ENCODE data around the gene FAM162A. TPM values are rescaled to one million over a fixed set of nuclear protein-coding genes. Genes with fewer than 3 reads are reported as not detected.
A peak's percentile ranks its signal among the peaks of the same experiment; 100 is the strongest.

Gene FAM162A
- total and polyA plus RNA-seq, 9 of the 15 experiments (the other 6 are each of a cell fraction or from before 2014, with no cell fraction given), result 37.5 to 211 (median 101) TPM

DNA sequence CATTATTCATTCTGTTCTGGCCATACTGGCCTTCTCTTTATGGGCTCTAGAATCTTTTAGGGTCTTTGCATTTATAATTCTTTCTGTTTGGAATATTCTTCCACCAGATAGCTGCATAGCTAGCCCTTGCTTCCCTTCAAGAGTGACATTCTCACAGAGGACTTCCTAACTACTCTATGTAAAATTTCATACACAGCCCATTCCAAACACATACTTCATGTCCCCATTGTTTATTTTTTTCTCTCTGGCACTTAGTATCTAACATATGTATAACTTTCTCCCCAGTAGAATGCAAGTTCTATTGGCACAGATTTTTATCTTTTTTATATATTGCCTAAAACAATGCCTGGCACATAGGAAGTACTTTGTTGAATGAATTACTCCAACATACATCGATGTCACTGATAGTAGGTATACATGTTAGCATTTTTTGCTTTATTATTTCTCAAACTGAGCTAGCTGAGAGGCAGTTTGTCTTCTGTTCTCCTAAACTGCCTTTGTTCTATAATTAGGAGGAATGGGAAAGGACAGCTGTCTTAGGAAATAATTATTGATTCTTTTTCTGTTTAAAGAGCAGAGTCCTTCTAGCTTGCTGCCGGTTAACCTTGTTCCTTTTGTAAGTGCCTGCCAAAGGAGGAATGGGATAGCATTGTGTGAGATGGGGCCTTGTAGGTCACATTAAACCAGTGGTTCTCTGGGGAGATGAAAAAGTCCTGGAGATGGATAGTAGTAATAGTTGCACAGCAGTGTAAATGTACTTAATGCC is 7.9 kb downstream of the FAM162A start (continued):
- TF ChIP-seq FOXK1 (CRISPR knock-in tag; IDR thresholded peaks at IDR 0.05; ENCODE audit: borderline replicate concordance), result no peak
- no peak for TF ChIP-seq PRMT5 (CRISPR knock-in tag; IDR thresholded peaks at IDR 0.05)

DNA sequence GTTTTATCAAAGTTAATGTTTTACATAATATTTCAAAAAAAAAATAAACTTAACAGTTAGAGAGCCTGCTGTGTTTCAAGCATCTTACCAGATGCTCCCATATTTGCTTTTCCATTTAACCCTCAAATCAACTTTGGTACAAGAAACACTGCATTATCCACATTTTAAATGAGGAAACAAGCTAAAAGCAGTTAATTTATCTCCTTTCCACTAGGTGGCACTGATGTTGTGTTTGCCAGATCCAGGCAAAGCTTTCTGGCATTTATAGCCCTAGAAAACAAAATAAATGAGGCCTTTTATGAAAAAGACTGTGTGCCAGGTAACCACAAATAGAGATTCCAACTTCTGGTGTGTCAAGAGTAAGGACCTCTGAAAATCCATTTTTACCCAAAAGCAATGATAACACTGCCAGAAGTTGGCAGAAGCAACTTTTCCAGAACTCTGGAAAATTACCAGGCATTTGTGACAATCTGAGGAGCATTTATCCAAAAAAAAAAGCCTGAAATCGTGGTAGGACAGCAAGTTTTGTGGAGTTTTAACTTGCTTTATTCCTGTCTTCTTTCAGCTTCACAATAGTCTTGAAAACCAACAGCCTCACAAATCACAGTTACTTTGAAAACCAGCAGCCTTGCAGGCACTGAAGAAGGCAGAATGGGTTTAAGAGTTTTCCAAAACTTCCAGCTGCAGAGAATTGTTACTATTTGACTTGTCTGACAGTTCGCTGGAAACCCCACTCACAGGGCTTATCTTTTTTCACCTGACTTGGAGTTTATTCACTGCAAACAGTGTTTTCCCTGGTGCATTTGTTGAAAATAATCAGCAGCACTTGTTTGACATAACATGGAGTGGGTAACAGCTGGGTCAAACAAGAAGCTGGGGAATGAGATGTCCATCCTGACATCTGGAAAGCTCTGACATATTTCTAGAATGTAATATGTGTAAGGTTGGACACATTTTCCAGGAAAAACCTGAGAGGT is 9.2 kb downstream of the FAM162A start:
- CTCF ChIA-PET (ENCODE audit: low intra/inter-chr PET ratio), result interaction anchor here (0.7 kb wide), 1 partner anchor 168 kb away, joined by 3 read pairs; no protein-coding TSS in a partner anchor
- in situ Hi-C loops (cut with MboI) (loop anchor here (10.0 kb wide), 1 partner anchor 292 kb away; the partner anchor contains the start of gene PARP14), intact Hi-C loops (cut with micrococcal nuclease) (loop anchor here (2.0 to 5.0 kb wide), 2 partner anchors 169 to 286 kb away; partner anchors contain the start of genes DTX3L and PARP9)
- Histone ChIP-seq H3K9me3 (replicated peaks; ENCODE audit: control insufficient read depth, insufficient read depth, low read depth, low read length) (no peaks in the 10 kb centered on the region), H3K79me2 (ENCODE audit: control insufficient read depth, insufficient read depth, low read length) (peaks cover 49% of the 10 kb centered on the region), H2AFZ (ENCODE audit: low read depth, low read length) (no peak overlapping the region), H4K20me1 (replicated peaks; ENCODE audit: control insufficient read depth, insufficient read depth, low read length) (0 out of 2 replicates have a peak, but pooled peaks cover 5% of the 10 kb centered on the region), H3K4me2 (ENCODE audit: insufficient read depth, low read length) (no peak overlapping the region), H3K9ac (ENCODE audit: insufficient read depth in 1 of 2, low read depth in 2 of 2, low read length in 2 of 2) (no peak overlapping the region), H3K4me3 (no peak overlapping the region), H3K4me1 (replicated peaks in 1 of 2; ENCODE audit: control insufficient read depth in 2 of 2, insufficient read depth in 2 of 2, low read length in 2 of 2) (peaks cover 0 to 6% of the 10 kb centered on the region in 2 experiments; a peak in 2 of 5 replicates), H3K27me3 (ENCODE audit: control insufficient read depth in 2 of 2, insufficient read depth in 2 of 2, low read length in 2 of 2) (no peaks in the 10 kb centered on the region), H3K36me3 (ENCODE audit: control insufficient read depth, insufficient read depth, low read length) (peaks cover 22% of the 10 kb centered on the region; the same call in 2 of the 3 replicates), H3K9me1 (ENCODE audit: control insufficient read depth, insufficient read depth, low read length) (no peaks in the 10 kb centered on the region), H3K27ac (ENCODE audit: extremely low read depth, low read depth, low read length) (no peak overlapping the region)
- POLR2A ChIA-PET, result interaction anchor here (1.1 to 1.3 kb wide), 3 partner anchors 9 to 22 kb away, joined by 3 to 7 read pairs (median 3); partner anchors contain the start of genes FAM162A and WDR5B
- BruUV-seq (replicated peaks), result no TSS peak
- FAIRE-seq, result peak; percentile 48
- 90% methylated on average over 1 of the region's 2 CpGs for WGBS (ENCODE audit: insufficient coverage, low coverage, missing lambda C conversion rate)
- peak; percentile 12 to 43 (median 14) for DNase-seq (ENCODE audit: extremely low read depth in 1 of 4, low spot score in 3 of 4)
- ATAC-seq, result peak; percentile 44; the same call in 1 of the 3 replicates
- TF ChIP-seq ZNF165 (CRISPR knock-in tag; IDR thresholded peaks at IDR 0.05; ENCODE audit: borderline replicate concordance) (no peak), CBX8 (IDR thresholded peaks at IDR 0.05; ENCODE audit: borderline replicate concordance, extremely low read depth, low read depth, low read length, poor library complexity, severe bottlenecking) (no peak), RAD51 (IDR thresholded peaks at IDR 0.05; ENCODE audit: borderline replicate concordance, low read depth) (no peak), FOXM1 (IDR thresholded peaks at IDR 0.05; ENCODE audit: low read depth) (no peak), FOXM1 (CRISPR knock-in tag; IDR thresholded peaks at IDR 0.05; ENCODE audit: low read depth) (no peak), RAD21 (CRISPR knock-in tag; conservative IDR thresholded peaks at IDR 0.05 in 1 of 2, IDR thresholded peaks at IDR 0.05 in 1 of 2) (peak; percentile 64 to 75)
- TF ChIP-seq, protein P1, sequence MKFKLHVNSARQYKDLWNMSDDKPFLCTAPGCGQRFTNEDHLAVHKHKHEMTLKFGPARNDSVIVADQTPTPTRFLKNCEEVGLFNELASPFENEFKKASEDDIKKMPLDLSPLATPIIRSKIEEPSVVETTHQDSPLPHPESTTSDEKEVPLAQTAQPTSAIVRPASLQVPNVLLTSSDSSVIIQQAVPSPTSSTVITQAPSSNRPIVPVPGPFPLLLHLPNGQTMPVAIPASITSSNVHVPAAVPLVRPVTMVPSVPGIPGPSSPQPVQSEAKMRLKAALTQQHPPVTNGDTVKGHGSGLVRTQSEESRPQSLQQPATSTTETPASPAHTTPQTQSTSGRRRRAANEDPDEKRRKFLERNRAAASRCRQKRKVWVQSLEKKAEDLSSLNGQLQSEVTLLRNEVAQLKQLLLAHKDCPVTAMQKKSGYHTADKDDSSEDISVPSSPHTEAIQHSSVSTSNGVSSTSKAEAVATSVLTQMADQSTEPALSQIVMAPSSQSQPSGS (CRISPR knock-in tag; IDR thresholded peaks at IDR 0.05), result no peak
- TF ChIP-seq, protein P2, sequence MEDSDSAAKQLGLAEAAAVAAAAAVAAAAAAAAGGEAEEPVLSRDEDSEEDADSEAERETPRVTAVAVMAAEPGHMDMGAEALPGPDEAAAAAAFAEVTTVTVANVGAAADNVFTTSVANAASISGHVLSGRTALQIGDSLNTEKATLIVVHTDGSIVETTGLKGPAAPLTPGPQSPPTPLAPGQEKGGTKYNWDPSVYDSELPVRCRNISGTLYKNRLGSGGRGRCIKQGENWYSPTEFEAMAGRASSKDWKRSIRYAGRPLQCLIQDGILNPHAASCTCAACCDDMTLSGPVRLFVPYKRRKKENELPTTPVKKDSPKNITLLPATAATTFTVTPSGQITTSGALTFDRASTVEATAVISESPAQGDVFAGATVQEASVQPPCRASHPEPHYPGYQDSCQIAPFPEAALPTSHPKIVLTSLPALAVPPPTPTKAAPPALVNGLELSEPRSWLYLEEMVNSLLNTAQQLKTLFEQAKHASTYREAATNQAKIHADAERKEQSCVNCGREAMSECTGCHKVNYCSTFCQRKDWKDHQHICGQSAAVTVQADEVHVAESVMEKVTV (CRISPR knock-in tag; IDR thresholded peaks at IDR 0.05), result 0 out of 2 replicates have a peak, but pooled peaks have one; percentile 44

All from K562 (cell line).